Measurements from ENCODE around the gene PARS2.

- TF ChIP-seq FOXA1 (IDR thresholded peaks at IDR 0.05) (no peak), SUZ12 (IDR thresholded peaks at IDR 0.05) (no peak), ZNF384 (IDR thresholded peaks at IDR 0.05) (no peak), SP1 (IDR thresholded peaks at IDR 0.05) (no peak), FOXM1 (IDR thresholded peaks at IDR 0.05; ENCODE audit: borderline replicate concordance) (no peak), NFRKB (IDR thresholded peaks at IDR 0.05) (no peak), PKNOX1 (IDR thresholded peaks at IDR 0.05) (no peak), CTBP1 (IDR thresholded peaks at IDR 0.05; ENCODE audit: borderline replicate concordance) (no peak)
Observed at GRCh38 chr1:54758678-54759348, 5.5 kb downstream of the PARS2 start.

Data from HEK293T (cell line).